Muscle layer of duodenum (tissue), 2 donors: ENCODE measurements around the gene CPNE4.
"Not testable (repeated sequence)": the region's sequence is repeated elsewhere in the genome, so short reads cannot be mapped to it uniquely, and the experiment has no call there.

Source experiments
- H3K27ac ChIP-seq: one replicate; pipeline ENCODE4 v1.7.0; 2013; ENCODE audit warnings: mild to moderate bottlenecking, low read length
- H3K27me3 ChIP-seq: one replicate; pipeline ENCODE4 v1.7.0; 2013; ENCODE audit warnings: low read depth, mild to moderate bottlenecking, control low read depth, low read length
- H3K36me3 ChIP-seq, 2 donors: one replicate each; pipeline ENCODE4 v1.7.0; 2013; ENCODE audit warnings: low read length in 2 of 2, control low read depth in 1 of 2, mild to moderate bottlenecking in 1 of 2; ENCODE audit not compliant: insufficient read depth in 2 of 2, control insufficient read depth in 1 of 2
- H3K4me1 ChIP-seq, 2 donors: one replicate each; pipeline ENCODE4 v1.7.0; 2013; ENCODE audit warnings: low read length in 2 of 2, mild to moderate bottlenecking in 2 of 2, control low read depth in 1 of 2, moderate library complexity in 1 of 2; ENCODE audit not compliant: insufficient read depth in 2 of 2, control insufficient read depth in 1 of 2
- H3K4me3 ChIP-seq, 2 donors: one replicate each; pipeline ENCODE4 v1.7.0; 2013; ENCODE audit warnings: low read length in 2 of 2, low read depth in 1 of 2, mild to moderate bottlenecking in 1 of 2
- H3K9me3 ChIP-seq, 2 donors: one replicate each; pipeline ENCODE4 v1.7.0; 2013; ENCODE audit warnings: low read length in 2 of 2, control low read depth in 1 of 2, mild to moderate bottlenecking in 1 of 2; ENCODE audit not compliant: control insufficient read depth in 1 of 2
- donor health status: healthy.

CPNE4 gene

DNA sequence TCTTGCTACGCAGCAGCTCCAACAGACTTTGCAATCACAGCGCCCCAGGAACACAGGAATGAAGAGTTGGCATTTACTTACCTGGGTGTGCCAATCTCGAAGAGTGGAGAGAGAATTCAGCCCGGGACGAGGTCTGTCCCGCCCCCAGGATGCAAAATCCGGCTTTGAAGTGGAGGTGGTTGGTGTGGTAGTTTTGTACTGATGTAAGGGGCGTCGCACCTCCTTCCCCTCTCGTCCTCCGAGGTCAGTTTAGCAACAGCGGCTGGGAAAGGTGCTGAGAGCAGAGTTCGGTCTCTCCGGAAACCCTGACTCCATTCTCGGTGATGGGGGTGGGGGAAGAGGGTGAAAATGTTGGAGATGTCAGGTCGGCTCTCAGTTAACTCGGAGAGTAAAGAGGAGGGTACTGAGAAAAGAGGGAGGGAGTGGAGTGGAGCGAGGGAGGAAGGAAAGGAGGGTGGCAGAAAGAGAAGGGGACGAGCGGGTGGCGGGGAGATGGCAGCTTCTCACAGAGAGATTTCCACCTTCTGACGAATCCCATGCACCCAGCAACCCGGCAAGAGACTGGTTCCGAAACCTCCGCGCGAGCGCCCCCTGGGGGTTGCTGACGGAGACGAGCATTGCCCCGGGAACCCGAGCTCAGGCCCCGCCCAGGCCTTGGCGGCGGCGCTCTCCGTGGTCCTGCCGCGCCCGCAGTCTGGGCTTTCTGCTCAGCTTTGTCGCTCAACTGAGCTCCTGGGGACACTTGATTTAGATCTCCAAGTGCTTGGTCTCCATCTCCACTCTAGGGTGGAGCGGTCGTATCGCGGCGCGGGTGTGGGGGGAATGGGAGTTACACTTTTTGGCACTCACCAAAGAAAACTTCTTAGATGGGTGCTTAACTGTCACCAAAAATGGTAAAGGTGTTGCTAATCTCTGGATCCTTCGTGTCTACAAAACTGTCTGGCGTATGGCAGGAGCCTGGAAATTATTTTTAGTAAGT, at the start of gene CPNE4:
CPNE4 (minus strand) TSS at position 529 of the 979 bp plus-strand sequence.
- H3K9me3 ChIP-seq: no peaks in the 10 kb centered on the region
- peaks cover 0 to 12% of the 10 kb centered on the region in 2 donors for H3K4me1 ChIP-seq
- no peaks in the 10 kb centered on the region for H3K36me3 ChIP-seq
- peak within 1 kb of the TSS; percentile 18 to 53 for H3K4me3 ChIP-seq
- no peak within 1 kb of the TSS for H3K27ac ChIP-seq
- H3K27me3 ChIP-seq: peaks cover 22% of the 10 kb centered on the region

GRCh38 chr3:132083583-132084279, 48.9 kb upstream of the CPNE4 start:
- H3K4me3 ChIP-seq: no peak overlapping the region
- no peak overlapping the region for H3K27ac ChIP-seq
- H3K27me3 ChIP-seq: no peaks in the 10 kb centered on the region
- no peaks in the 10 kb centered on the region for H3K9me3 ChIP-seq
- no peaks in the 10 kb centered on the region for H3K36me3 ChIP-seq
- H3K4me1 ChIP-seq: no peaks in the 10 kb centered on the region

DNA sequence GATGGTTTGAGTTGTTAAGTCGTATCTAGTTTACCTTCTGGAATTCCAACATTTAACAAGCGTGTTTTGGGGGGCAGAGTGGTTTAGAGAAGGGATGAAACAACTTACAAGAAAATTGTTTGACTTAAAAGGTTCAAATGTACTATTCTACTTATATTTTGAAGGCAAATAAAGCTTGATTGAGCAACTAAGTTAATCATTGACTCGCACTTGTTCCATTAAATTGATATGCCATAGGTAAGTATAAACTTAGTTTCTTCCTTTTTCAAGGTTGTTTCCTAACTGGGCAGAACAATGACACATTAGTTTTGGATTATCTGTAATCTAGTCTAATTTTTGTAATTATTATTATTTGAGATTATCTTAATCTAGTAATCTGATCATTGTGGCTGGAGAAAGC, 48.3 kb upstream of the CPNE4 start:
- Histone ChIP-seq H3K4me3 (no peak overlapping the region), H3K9me3 (no peaks in the 10 kb centered on the region), H3K27ac (no peak overlapping the region), H3K27me3 (no peaks in the 10 kb centered on the region), H3K36me3 (no peaks in the 10 kb centered on the region), H3K4me1 (no peaks in the 10 kb centered on the region)

DNA sequence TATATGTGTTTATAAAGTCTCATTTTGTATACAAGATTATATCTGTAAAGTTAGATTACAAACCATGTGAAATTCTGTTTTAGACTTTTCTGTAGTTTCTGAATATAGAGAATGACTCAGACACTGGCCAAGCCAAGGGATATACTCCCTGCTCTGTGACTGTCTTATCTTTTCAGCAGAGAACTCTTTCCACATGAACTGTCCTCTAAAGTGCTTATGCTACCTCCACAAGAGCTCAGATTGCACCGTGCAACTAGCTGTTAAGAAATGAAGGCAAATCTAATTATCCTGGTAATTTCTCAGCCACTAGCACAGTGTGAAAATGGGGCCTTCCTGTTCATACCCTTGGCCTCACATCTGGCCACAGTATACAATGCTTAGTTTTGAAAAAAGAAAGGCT, 44.3 kb upstream of the CPNE4 start:
- no peaks in the 10 kb centered on the region for H3K9me3 ChIP-seq
- no peak overlapping the region for H3K27ac ChIP-seq
- H3K27me3 ChIP-seq: no peaks in the 10 kb centered on the region
- no peaks in the 10 kb centered on the region for H3K4me1 ChIP-seq
- no peaks in the 10 kb centered on the region for H3K36me3 ChIP-seq
- H3K4me3 ChIP-seq: no peak overlapping the region

- H3K4me3 ChIP-seq: no peak overlapping the region
- no peaks in the 10 kb centered on the region for H3K27me3 ChIP-seq
- H3K4me1 ChIP-seq: no peaks in the 10 kb centered on the region
- no peaks in the 10 kb centered on the region for H3K9me3 ChIP-seq
- no peak overlapping the region for H3K27ac ChIP-seq
- no peaks in the 10 kb centered on the region for H3K36me3 ChIP-seq
Observed at GRCh38 chr3:132073771-132074170, 39.0 kb upstream of the CPNE4 start.

DNA sequence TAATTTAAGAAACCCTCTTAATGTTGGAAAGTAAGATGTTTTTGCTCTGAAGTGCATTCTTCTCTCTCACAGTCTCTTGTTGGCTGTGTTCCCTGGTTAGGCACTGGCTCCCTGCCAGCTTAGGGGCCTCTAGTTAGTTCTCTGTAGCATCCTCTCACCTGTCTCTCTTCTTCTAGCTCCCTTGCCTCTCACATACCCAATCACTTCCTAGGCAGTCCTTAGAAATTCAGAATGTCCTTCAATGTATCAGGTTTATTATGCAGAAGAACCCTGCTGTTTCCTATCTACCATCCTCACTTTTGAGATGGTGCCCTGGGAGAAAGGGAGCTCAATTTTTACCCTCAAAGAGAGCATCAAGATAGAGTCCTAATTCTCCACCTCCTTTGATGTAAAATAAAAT, 36.2 kb upstream of the CPNE4 start:
- Histone ChIP-seq H3K4me3 (no peak overlapping the region), H3K36me3 (no peaks in the 10 kb centered on the region), H3K4me1 (no peaks in the 10 kb centered on the region), H3K27me3 (no peaks in the 10 kb centered on the region), H3K9me3 (no peaks in the 10 kb centered on the region), H3K27ac (no peak overlapping the region)

- Histone ChIP-seq H3K4me1 (no peaks in the 10 kb centered on the region), H3K9me3 (no peaks in the 10 kb centered on the region), H3K4me3 (no peak overlapping the region), H3K36me3 (no peaks in the 10 kb centered on the region), H3K27me3 (no peaks in the 10 kb centered on the region), H3K27ac (no peak overlapping the region)
Observed at GRCh38 chr3:132064114-132064513, 29.3 kb upstream of the CPNE4 start.

- Histone ChIP-seq H3K4me3 (no peak overlapping the region), H3K36me3 (no peaks in the 10 kb centered on the region), H3K9me3 (no peaks in the 10 kb centered on the region)
Observed at GRCh38 chr3:132062535-132062934, 27.7 kb upstream of the CPNE4 start.

DNA sequence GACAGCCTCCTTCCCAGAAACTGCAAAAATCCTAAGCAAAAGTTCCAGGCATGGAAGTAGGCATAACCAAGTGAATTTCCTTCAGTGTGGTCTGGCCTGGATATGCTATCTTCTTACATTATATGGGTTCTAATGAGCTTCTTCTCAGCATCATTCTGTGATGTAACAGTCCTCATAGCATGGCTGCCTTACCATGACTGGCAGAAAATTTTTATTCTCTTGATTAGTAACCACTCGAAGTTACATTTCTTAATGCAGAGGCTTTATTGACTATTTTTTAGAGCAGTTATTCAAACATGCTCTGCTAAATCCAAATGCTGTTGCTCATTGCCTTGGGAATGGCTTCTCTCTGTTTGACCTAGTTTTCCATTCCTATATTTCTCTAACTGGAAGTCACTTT, 21.1 kb upstream of the CPNE4 start:
- no peaks in the 10 kb centered on the region for H3K27me3 ChIP-seq
- H3K9me3 ChIP-seq: no peaks in the 10 kb centered on the region
- H3K27ac ChIP-seq: no peak overlapping the region
- H3K4me3 ChIP-seq: no peak overlapping the region
- no peaks in the 10 kb centered on the region for H3K4me1 ChIP-seq
- H3K36me3 ChIP-seq: no peaks in the 10 kb centered on the region

More at GRCh38 chr3:132062535-132062934, 27.7 kb upstream of the CPNE4 start:
- Histone ChIP-seq H3K27ac (no peak overlapping the region), H3K4me1 (no peaks in the 10 kb centered on the region), H3K27me3 (no peaks in the 10 kb centered on the region)

DNA sequence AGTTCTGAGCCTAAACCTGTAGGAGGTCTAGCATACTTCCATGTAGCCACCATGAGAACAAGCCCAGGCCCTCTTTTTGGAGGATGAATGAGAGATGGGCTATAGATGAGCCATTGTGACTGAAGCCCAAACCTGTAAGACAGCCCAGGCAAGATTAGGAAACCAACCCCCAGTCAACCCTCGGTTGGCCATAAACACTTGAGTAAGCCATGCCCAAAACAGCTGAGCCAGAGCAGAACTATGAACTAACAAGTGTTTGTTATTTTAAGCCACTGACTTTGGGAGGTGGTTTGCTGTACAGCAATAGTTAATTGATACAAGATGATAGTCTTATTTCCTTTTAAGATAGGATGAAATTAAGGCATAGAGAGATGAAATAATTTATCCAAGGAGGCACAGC, 12.4 kb upstream of the CPNE4 start:
- Histone ChIP-seq H3K9me3 (no peaks in the 10 kb centered on the region), H3K27me3 (no peaks in the 10 kb centered on the region), H3K36me3 (no peaks in the 10 kb centered on the region), H3K4me1 (no peaks in the 10 kb centered on the region), H3K4me3 (no peak overlapping the region), H3K27ac (no peak overlapping the region)

DNA sequence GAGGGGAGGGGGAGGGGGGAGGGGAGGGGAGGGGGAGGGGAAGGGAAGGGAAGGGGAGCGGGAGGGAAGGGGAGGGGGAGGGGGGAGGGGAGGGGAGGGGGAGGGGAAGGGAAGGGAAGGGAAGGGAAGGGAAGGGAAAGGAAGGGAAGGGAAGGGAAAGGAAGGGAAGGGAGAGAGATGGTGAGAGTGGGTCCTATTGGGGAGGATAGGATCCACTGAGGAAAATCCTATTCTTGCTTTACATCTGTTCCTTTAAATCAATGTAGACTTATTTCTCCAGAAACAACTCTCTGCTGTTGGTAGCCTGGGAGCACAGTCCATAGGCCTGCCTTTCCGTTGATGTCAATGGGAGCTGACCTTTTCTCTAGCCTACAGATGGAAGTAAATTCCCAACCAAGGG, 10.1 kb upstream of the CPNE4 start:
- H3K36me3 ChIP-seq, H3K4me1 ChIP-seq, H3K27me3 ChIP-seq, H3K9me3 ChIP-seq, H3K27ac ChIP-seq, H3K4me3 ChIP-seq: not testable (repeated sequence)
